ENCODE data around the gene AIRE.
"Not testable (repeated sequence)": the region's sequence is repeated elsewhere in the genome, so short reads cannot be mapped to it uniquely, and the experiment has no call there.

Gene AIRE

DNA sequence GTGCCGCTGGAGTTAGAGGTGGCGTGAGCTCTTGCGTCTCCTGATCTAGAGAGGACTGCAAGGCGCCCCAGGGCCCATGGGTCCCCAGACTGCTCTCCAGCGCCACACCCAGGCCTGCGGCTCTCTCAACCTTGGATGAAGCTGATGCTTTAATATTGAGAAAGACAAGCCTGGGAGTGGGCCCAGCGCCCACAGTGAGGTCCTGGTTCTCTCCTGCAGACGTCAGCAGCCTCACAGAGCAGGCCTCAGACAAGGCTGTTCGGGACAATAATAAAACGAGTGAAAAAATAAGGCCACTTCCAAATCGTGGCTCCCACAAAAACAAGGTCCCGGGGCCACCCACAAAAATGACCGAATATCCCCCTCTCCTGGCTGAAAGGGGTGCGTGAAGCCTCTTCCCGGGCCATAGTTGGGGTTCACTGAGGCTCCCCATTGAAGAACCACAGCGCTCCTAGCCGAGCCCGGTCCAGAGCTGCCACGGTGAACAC, 18.0 kb upstream of the AIRE start:
- no peak for DNase-seq

DNA sequence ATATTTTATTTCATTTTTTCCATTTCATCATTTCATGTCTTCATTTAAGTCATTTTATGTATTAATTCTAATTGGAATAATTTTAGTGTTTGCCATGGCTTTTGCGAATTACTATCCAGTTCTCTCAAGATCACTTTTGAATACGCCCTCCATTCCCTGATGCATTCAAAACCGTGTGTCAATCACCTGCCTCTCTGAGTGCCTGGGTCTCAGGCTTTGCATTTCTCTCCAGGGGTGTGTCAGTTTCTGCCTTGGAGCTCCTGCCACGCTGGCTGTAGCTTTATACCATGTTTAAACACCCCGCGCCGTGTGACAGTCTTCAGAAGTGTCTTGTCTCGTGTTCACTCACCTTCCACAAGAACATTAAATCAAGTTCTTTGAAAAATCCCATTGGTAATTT, 16.6 kb upstream of the AIRE start:
- no peak for DNase-seq

GRCh38 chr21:44271558-44272283, 14.0 kb upstream of the AIRE start:
- no peak for DNase-seq

- no peak for DNase-seq
Observed at GRCh38 chr21:44272284-44272858, 13.3 kb upstream of the AIRE start.

DNA sequence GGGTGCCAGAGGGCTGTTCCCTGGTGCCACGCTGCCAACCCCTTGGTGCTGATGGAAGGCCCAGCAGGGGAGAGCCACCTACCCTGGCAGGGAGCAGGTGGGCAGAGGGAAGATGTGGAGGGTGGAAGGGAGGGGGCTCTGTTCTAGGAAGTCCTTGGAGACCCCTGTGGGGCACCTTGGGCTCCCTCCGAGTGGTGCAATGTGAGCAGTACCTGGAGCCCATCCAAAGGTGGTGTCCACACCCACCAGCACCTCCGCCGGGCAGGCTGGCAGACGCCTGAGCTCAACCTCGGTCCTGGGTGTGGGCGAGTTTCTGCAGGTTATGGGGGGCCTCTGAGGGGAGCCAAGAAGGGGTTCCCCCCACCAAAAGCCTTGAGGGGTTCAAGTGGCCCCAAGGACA, 12.6 kb upstream of the AIRE start:
- no peak for DNase-seq

- no peak for DNase-seq
Observed at GRCh38 chr21:44275041-44275440, 10.6 kb upstream of the AIRE start.

GRCh38 chr21:44279354-44280260, 6.1 kb upstream of the AIRE start:
- DNase-seq: no peak

- DNase-seq: no peak
Observed at GRCh38 chr21:44281801-44282200, 3.9 kb upstream of the AIRE start.

DNA sequence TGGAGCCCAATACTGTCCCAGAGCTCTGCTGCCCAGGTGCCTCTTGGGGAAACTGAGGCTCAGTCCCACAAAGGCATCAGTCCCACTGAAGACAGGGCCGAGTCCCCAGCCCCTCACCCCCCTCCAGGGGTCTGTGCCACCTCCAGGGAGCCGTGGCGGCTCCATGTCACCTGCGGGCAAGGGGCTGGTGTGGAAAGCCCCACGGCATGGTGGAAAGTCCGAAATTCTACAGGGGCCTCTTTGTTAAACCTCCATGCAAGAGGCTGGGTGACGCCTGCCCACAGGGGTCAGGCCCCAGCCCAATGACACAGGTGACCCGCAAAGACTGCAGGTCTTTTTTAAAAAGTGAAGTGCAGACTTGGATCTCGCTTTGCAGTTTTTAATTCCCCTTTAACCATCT, 3.3 kb upstream of the AIRE start:
- no peak for DNase-seq

DNA sequence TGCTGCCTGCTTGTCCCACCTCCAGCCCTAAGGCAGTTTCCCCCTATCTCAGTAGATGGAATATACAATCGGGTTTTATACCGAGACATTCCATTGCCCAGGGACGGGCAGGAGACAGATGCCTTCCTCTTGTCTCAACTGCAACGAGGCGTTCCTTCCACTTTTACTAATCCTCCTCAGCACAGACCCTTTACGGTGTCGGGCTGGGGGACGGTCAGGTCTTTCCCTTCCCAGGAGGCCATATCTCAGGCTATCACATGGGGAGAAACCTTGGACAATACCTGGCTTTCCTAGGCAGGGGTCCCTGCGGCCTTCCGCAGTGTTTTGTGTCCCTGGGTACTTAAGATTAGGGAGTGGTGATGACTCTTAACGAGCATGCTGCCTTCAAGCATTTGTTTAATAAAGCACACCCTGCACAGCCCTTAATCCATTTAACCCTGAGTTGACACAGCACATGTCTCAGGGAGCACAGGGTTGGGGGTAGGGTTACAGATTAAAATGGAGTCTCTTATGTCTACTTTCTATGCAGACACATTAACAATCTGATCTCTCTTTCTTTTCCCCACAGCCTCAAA, 2.4 kb upstream of the AIRE start:
- DNase-seq: not testable (repeated sequence)

GRCh38 chr21:44283948-44284347, 1.7 kb upstream of the AIRE start:
- no peak for DNase-seq

DNA sequence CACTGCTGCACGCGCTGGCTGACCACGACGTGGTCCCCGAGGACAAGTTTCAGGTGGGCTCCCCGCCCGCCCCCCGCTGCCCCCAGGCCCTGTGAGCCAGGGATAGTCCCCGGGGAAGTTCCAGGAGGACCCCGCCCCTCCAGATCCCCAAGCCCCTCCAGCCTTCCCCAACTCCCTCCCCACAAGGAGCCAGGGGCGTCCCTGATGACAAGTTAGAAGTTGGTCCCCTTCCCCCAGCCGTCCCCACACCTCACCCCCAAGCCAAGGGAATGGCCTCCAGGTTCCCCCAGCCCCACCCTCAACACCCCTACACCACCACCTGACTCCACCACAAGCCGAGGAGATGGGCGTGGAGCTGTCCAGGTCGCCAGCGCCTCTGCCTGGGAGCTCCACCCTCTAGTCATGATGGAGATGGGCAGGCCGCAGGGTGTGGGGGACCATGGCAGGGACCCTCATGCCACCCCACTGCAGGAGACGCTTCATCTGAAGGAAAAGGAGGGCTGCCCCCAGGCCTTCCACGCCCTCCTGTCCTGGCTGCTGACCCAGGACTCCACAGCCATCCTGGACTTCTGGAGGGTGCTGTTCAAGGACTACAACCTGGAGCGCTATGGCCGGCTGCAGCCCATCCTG, 525 bp downstream of the AIRE start:
- no peak for DNase-seq

DNA sequence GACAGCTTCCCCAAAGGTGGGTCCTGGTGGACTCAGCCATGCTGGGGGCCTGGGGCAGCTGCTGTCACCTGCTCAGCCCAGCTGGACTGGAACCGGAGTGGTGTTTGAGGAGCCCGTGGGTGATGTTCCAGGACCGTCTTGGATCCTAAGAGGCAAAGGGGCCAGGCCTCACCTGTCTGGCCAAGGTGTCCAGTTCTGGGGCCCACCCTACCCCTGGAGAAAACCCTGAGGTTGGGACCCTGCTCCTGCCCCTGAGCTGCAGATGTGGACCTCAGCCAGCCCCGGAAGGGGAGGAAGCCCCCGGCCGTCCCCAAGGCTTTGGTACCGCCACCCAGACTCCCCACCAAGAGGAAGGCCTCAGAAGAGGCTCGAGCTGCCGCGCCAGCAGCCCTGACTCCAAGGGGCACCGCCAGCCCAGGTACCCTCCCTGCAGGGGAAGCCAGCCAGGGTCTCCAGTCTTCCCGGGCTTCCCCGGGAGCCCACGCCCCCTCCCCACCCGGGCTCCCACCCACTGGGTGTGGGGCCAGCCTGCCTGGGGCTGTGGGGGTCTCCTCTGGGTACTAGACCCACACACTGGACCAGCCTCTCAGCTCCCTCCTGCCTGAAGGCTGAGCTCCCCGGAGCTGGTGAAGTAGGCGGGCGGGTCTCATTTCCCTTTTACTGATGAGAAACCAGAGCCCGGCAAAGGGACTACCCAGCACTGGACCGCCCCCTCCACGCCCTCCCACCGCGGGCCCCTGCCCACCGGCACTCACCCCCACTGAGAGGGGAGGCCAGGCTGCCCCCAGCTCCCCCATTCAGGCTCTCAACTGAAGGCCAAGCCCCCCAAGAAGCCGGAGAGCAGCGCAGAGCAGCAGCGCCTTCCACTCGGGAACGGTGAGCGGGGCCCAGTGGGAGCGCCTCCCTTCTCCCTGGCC, 1.3 kb downstream of the AIRE start:
- no peak for DNase-seq

DNA sequence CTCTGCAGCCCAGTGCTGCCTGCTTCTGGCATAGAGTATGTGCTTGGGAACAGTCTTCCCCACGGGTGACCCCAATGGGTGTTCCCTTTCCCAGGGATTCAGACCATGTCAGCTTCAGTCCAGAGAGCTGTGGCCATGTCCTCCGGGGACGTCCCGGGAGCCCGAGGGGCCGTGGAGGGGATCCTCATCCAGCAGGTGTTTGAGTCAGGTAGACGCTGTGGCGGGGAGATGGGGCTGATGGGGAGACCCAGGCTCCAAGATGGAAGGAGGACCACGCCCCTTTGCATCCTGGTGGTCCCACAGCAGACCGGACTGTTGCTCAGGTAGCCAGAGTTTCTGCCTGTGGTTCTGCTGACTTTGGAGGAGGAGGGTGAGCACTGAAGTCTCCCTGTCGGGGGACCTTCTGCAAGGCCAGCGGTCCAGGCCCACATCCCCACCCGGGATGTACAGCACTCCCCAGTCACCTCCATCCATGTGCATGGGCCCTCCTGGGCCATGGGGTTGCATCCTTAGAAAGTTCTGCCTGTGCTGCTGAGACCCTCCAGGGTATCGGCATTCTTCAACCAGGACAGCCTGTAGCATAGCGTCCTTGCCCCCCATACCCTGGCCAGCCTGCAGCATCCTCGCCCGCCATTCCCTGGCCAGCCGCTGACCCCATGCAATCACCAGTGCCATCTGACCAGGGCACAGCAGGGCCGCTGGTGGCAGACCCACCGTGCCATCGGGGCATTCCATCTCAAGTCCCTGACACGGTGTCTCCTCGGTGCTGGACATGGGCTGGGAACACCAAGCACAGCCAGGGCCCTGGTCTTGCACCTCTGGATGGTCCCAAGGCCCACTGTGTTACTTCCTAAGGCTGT, 2.8 kb downstream of the AIRE start:
- DNase-seq: no peak

GRCh38 chr21:44289381-44290010, 3.8 kb downstream of the AIRE start:
- no peak for DNase-seq

DNA sequence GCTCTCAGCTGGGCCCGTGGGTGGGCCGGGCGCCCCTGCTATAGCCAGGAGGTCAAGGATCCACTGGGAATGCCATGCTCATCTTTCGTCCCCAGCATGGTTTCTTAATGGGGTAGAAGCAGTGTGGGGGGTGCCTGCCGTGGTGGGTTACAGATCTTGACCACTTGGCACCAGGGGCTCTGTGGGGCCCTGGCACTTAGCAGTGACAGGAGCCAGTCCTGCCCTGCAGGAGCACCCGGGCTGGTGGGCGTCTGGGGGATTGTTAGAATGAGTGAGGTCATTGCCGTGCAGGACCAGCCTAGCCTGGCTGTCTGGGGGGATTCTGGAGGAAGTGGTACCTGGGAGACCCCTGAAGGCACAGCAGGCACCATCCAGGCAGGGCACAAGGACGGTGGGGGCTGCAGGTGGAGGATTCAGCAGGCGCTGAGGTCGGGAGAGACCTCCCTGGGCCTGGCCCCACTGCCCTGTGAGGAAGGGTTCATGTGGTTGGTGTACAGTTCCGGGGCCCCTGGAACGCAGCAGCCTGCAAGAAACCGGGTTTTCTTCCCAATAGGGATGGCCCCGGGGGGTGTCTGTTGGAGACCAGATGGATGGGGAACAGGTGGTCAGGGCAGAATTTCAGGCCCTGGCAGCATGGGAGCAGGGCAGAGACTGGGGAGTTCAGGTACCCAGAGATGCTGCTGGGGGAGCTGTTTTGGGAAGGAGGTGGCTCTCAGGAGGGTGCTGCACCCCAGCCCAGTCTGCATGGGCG, 4.8 kb downstream of the AIRE start:
- DNase-seq: no peak

- DNase-seq: no peak
Observed at GRCh38 chr21:44291078-44291935, 5.6 kb downstream of the AIRE start.
